MCF 10A (cell line): ENCODE data around the gene ACOT7. TPM values are rescaled to one million over a fixed set of nuclear protein-coding genes. Genes with fewer than 3 reads are reported as not detected.

ENCODE experiments used
- BruUV-seq: library from RNA; stranded (reverse); fragments of 400-500 nt; replicated peaks from 2 replicates; lab custom pipeline; 2021; lab: Mats Ljungman, UMichigan
- CTCF ChIA-PET: fragments of 300-600 bp; sonication (Branson Sonifier 250); formaldehyde crosslinking; extraction: SDS; loops from one replicate; lab custom pipeline; 2021; ENCODE audit warnings: antibody characterized with exemption, inconsistent platforms; lab: Yijun Ruan, JAX
- POLR2A ChIA-PET: fragments of 300-600, 350-650 bp; sonication (Branson Sonifier 250); formaldehyde crosslinking; extraction: SDS; loops from one replicate; lab custom pipeline; 2020; ENCODE audit warnings: antibody characterized with exemption, inconsistent platforms; lab: Yijun Ruan, JAX
- DNase-seq: peaks from one replicate; pipeline ENCODE4 v3.0.0-alpha.2; 2018; ENCODE audit not compliant: unreplicated experiment
- H3K27ac Mint-ChIP-seq: one replicate; pipeline ENCODE4 v1.8.0; 2022; ENCODE audit warnings: mild to moderate bottlenecking, low read depth, mixed read lengths; ENCODE audit not compliant: unreplicated experiment
- H3K27me3 Mint-ChIP-seq: one replicate; pipeline ENCODE4 v1.8.0; 2022; ENCODE audit warnings: mixed read lengths; ENCODE audit not compliant: insufficient read depth, unreplicated experiment
- H3K36me3 Mint-ChIP-seq: one replicate; pipeline ENCODE4 v1.8.0; 2022; ENCODE audit warnings: mild to moderate bottlenecking, moderate library complexity, mixed read lengths; ENCODE audit not compliant: insufficient read depth, unreplicated experiment
- H3K4me1 Mint-ChIP-seq: one replicate; pipeline ENCODE4 v1.8.0; 2022; ENCODE audit warnings: mixed read lengths; ENCODE audit not compliant: insufficient read depth, unreplicated experiment
- H3K4me3 Mint-ChIP-seq: one replicate; pipeline ENCODE4 v1.8.0; 2022; ENCODE audit warnings: mild to moderate bottlenecking, moderate library complexity, mixed read lengths; ENCODE audit not compliant: unreplicated experiment
- H3K9me3 Mint-ChIP-seq: one replicate; pipeline ENCODE4 v1.8.0; 2022; ENCODE audit warnings: mixed read lengths; ENCODE audit not compliant: unreplicated experiment
- intact Hi-C: fragments of 100-400 bp; cut with micrococcal nuclease; formaldehyde crosslinking; loops from 2 replicates; pipeline ENCODE4 v1.14.1; 2022
- total RNA-seq: library from RNA; stranded (reverse); gene quantifications from 2 replicates; pipeline ENCODE4 v1.2.3, GENCODE V29; 2022
- TF ChIP-seq, protein P1 (sequence below): fragments of 200-600 bp; IDR thresholded peaks from one replicate; pipeline ENCODE4 v1.8.0; 2022; ENCODE audit warnings: antibody characterized with exemption, mild to moderate bottlenecking; ENCODE audit not compliant: unreplicated experiment

Gene ACOT7
- total RNA-seq, 1 experiment from 2014 or later, result 117 TPM

DNA sequence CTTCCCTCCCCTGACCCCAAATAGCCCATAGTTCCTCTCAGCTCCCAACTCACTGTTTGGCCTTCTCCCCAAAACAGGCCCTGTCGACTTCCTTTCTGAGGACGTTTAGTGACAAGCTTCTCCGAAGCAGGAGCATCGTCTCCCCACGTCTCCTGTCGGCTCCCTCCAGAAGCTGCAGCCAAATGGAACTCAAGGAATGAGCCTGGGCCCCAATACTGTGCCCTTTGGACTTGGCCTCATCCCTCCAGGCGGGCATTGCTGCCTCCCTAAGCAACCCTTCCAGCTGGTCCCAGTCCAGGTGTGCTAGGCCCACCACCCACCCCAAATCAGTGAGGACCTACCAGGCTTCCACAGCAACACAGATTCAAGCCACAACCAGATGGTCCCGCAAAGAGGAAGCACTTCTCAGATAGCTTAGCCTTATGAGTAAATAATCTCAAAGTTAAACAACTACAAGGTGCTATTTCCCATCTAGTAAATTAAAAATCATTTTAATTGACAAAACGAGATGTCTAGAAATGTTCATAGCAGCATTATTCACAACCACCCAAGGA, 33.0 kb downstream of the ACOT7 start:
- DNase-seq, result no peak
- Mint-ChIP-seq H3K9me3 (no peaks in the 10 kb centered on the region), H3K36me3 (no peaks in the 10 kb centered on the region), H3K4me3 (no peak overlapping the region), H3K27me3 (no peaks in the 10 kb centered on the region), H3K27ac (no peak overlapping the region), H3K4me1 (peaks cover 11% of the 10 kb centered on the region)
- ChIA-PET POLR2A (interaction anchor here (1.9 to 6.3 kb wide), 2 partner anchors 25 to 33 kb away, joined by 8 to 38 read pairs; partner anchors contain the start of gene ACOT7), CTCF (interaction anchor here (0.7 to 9.6 kb wide), 10 partner anchors 11 to 114 kb away, joined by 3 to 188 read pairs (median 22); partner anchors contain the start of gene ACOT7)
- intact Hi-C loops, result no loop called here
- TF ChIP-seq, protein P1, sequence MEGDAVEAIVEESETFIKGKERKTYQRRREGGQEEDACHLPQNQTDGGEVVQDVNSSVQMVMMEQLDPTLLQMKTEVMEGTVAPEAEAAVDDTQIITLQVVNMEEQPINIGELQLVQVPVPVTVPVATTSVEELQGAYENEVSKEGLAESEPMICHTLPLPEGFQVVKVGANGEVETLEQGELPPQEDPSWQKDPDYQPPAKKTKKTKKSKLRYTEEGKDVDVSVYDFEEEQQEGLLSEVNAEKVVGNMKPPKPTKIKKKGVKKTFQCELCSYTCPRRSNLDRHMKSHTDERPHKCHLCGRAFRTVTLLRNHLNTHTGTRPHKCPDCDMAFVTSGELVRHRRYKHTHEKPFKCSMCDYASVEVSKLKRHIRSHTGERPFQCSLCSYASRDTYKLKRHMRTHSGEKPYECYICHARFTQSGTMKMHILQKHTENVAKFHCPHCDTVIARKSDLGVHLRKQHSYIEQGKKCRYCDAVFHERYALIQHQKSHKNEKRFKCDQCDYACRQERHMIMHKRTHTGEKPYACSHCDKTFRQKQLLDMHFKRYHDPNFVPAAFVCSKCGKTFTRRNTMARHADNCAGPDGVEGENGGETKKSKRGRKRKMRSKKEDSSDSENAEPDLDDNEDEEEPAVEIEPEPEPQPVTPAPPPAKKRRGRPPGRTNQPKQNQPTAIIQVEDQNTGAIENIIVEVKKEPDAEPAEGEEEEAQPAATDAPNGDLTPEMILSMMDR, result no peak
- no TSS peak for BruUV-seq

DNA sequence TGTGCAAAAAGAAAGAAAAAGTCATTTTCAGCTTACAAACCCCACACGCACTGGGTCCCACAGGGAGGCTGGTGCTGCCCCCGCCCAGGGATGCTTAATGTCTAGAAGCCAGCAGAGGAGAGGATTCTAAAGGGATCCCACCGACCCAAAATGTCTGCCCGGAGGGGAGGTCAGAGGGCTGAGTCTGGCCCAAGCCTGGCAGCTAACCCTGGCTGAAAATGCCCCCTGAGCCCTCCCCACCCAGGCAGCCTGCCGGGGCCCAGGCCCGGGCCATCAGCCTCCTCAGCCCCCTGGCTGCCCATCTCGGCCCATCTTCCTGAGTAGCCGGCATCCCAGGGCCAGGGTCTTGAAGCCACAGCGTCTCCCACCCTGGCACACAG, 33.5 kb downstream of the ACOT7 start:
- CTCF ChIA-PET, result interaction anchor here (1.3 to 9.6 kb wide), 6 partner anchors 10 to 113 kb away, joined by 3 to 188 read pairs (median 52); partner anchors contain the start of gene ACOT7
- DNase-seq, result no peak
- Mint-ChIP-seq H3K9me3 (no peaks in the 10 kb centered on the region), H3K36me3 (no peaks in the 10 kb centered on the region), H3K4me1 (peaks cover 12% of the 10 kb centered on the region), H3K27me3 (no peaks in the 10 kb centered on the region), H3K4me3 (no peak overlapping the region), H3K27ac (no peak overlapping the region)
- TF ChIP-seq, protein P1, result no peak
- POLR2A ChIA-PET, result interaction anchor here (1.9 to 6.3 kb wide), 2 partner anchors 26 to 33 kb away, joined by 8 to 38 read pairs; partner anchors contain the start of gene ACOT7
- BruUV-seq, result no TSS peak
- intact Hi-C loops, result no loop called here

DNA sequence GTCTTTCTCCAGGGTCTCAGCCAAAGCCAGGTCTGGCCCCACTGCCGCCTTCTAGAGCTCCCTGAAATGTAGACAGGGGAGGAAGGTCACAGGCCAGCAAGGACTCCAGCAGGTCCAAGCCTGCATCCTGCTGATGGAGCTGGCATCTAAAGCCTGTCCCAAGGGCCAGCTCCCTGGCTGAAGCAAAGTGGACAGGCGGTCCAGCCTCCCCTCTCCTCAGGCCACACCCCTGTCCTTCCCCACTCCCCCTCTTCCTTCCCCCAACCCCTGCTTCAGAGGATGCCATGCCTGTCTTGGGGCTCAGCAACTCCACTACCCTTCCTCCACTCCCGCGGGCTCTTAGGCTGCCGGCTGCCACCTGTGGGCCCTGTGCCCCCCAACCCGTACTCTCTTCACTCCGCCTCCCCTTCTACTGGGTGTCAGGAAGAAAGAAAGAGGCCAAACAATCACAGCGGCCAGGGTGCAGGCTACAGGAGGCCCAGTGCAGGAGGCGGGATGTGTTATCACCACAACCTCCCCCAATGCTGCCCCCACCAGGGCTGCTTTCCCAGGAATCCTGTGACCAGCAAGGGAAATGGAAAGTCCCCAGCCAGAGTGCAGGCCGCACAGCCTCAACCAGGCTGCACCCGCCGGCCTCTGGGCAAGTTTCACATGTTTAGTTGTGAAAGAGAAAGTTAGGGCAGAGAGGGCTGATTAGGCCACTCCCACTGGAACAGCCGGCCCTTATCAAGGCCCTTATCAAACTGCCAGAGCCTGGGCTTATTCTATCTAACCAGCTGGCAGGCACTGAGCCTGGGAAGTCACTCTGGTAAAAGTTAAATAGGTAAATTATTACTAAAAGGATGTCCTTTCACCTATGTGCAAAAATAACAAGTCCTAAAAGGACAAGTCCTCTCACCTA, 34.1 kb downstream of the ACOT7 start:
- no peaks in the 10 kb centered on the region for H3K36me3 Mint-ChIP-seq
- POLR2A ChIA-PET, result interaction anchor here (6.3 kb wide), 1 partner anchor 34 kb away, joined by 38 read pairs; the partner anchor contains the start of gene ACOT7
- no peaks in the 10 kb centered on the region for H3K9me3 Mint-ChIP-seq
- no TSS peak for BruUV-seq
- intact Hi-C loops, result no loop called here
- no peak overlapping the region for H3K27ac Mint-ChIP-seq
- H3K4me3 Mint-ChIP-seq, result no peak overlapping the region
- peak; percentile 39 for DNase-seq
- TF ChIP-seq, protein P1, result no peak
- CTCF ChIA-PET, result interaction anchor here (0.6 to 9.6 kb wide), 11 partner anchors 8 to 112 kb away, joined by 3 to 188 read pairs (median 8); partner anchors contain the start of gene ACOT7
- no peaks in the 10 kb centered on the region for H3K27me3 Mint-ChIP-seq
- peaks cover 18% of the 10 kb centered on the region for H3K4me1 Mint-ChIP-seq
